ENCODE measurements around the gene CD180.
A peak's percentile ranks its signal among the peaks of the same experiment; 100 is the strongest.

Gene CD180

DNA sequence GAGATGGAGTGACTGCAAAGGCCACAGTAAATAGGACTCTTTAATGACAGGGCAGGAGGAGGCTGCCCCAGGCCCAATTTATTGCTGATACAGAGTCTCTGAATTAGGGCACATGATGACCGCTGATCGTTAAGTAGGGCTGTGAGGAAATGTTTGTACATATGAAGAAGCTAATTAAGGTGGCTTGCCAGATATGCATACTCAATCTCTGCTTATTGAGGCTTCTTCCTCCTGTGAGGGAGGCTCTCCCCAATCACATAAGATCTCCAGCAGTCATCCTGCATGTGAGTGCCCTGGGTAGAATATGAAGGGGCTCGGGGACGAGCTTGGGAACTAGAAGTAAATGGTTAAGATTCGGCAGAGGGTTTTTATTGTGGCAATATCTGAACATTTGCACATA is 8.2 kb upstream of the CD180 start:
- DNase-seq (ENCODE audit: low read depth), result no peak
- TF ChIP-seq, protein P1, sequence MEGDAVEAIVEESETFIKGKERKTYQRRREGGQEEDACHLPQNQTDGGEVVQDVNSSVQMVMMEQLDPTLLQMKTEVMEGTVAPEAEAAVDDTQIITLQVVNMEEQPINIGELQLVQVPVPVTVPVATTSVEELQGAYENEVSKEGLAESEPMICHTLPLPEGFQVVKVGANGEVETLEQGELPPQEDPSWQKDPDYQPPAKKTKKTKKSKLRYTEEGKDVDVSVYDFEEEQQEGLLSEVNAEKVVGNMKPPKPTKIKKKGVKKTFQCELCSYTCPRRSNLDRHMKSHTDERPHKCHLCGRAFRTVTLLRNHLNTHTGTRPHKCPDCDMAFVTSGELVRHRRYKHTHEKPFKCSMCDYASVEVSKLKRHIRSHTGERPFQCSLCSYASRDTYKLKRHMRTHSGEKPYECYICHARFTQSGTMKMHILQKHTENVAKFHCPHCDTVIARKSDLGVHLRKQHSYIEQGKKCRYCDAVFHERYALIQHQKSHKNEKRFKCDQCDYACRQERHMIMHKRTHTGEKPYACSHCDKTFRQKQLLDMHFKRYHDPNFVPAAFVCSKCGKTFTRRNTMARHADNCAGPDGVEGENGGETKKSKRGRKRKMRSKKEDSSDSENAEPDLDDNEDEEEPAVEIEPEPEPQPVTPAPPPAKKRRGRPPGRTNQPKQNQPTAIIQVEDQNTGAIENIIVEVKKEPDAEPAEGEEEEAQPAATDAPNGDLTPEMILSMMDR (IDR thresholded peaks at IDR 0.05; ENCODE audit: low read depth, low read length), result no peak
- TF ChIP-seq MYC (IDR thresholded peaks at IDR 0.05; ENCODE audit: low read depth, low read length) (no peak), POLR2A (IDR thresholded peaks at IDR 0.05; ENCODE audit: extremely low read depth, insufficient read length) (no peak)
- TF ChIP-seq, protein P2, sequence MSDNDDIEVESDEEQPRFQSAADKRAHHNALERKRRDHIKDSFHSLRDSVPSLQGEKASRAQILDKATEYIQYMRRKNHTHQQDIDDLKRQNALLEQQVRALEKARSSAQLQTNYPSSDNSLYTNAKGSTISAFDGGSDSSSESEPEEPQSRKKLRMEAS (IDR thresholded peaks at IDR 0.05; ENCODE audit: low read depth, low read length), result no peak
- no peak overlapping the region for H3K4me3 ChIP-seq (ENCODE audit: low read depth, low read length)

DNA sequence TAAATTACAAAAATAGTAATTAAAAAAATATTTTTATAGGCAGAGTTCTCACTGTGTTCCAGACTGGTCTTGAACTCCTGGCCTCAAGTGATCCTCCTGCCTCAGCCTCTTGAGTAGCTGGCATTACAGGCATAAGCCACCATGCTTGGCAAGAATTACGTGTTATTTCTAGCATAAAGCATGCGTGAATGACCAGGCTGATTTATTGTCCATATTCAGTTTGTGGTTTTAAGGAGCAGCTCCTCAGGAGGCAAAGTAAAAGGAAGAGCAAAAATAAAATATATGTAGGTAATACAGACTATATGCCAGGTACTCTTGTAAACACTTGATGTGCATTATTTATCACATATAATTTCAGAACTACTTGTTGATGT is 7.1 kb upstream of the CD180 start:
- no peak for DNase-seq (ENCODE audit: low read depth)

DNA sequence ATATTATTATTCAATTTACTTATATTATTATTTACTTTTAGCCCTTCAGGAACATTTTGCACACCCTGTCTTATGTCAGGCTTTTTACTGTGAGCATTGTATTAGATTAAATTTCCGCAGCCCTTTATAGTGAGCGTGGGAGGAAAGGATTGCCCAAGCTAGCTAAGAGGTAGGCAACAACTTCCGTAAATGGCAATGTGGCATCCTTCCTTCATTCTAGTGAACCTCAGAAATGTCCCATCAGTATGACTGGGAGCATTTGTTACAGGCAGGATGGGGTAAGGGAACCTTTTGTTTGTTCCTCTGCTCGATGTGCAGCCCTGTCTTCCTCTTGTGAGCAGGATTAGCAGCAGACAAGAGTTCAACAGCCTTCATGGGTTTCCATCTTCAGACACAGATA is 6.2 kb upstream of the CD180 start:
- TF ChIP-seq, protein P1 (IDR thresholded peaks at IDR 0.05; ENCODE audit: low read depth, low read length), result no peak
- TF ChIP-seq, protein P2 (IDR thresholded peaks at IDR 0.05; ENCODE audit: low read depth, low read length), result 0 out of 2 replicates have a peak, but pooled peaks have one; percentile 38
- 0 out of 2 replicates have a peak, but pooled peaks have one; percentile 47 for TF ChIP-seq MYC (IDR thresholded peaks at IDR 0.05; ENCODE audit: low read depth, low read length)
- no peak overlapping the region for H3K4me3 ChIP-seq (ENCODE audit: low read depth, low read length)
- DNase-seq (ENCODE audit: low read depth), result peak; percentile 88

More for the DNA sequence above, 7.1 kb upstream of the CD180 start:
- no peak for TF ChIP-seq MYC (IDR thresholded peaks at IDR 0.05; ENCODE audit: low read depth, low read length)
- TF ChIP-seq, protein P2 (IDR thresholded peaks at IDR 0.05; ENCODE audit: low read depth, low read length), result no peak
- TF ChIP-seq, protein P1 (IDR thresholded peaks at IDR 0.05; ENCODE audit: low read depth, low read length), result no peak
- TF ChIP-seq POLR2A (IDR thresholded peaks at IDR 0.05; ENCODE audit: extremely low read depth, insufficient read length), result no peak
- no peak overlapping the region for H3K4me3 ChIP-seq (ENCODE audit: low read depth, low read length)

DNA sequence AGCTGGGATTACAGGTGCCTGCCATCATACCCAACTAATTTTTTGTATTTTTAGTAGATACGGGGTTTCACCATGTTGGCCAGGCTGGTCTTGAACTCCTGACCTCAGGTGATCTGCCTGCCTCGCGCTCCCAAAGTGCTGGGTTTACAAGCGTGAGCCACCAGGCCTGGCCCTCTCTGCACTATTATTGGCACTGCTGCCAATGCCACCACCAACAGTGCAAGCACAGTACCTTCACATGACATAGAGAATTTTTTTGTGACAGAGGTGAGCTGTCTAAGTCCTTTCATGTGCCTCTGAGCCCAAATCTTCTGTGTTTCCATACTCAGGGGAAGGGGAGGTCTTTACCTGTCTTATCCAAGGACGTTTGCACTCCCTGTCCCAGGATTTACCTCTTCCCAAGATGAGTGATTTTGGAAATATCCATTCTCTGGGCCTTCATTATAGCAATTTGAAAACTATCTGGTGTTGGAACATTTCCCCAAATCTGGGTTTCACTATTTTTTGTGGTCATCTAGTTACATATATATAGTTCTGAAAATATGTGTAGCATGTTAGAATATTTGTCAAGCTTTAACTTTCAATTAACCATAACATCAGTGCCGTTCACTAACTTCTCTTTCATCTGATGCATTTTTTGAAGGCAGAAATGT is 5.4 kb upstream of the CD180 start:
- no peak overlapping the region for H3K4me3 ChIP-seq (ENCODE audit: low read depth, low read length)
- TF ChIP-seq, protein P2 (IDR thresholded peaks at IDR 0.05; ENCODE audit: low read depth, low read length), result no peak
- TF ChIP-seq POLR2A (IDR thresholded peaks at IDR 0.05; ENCODE audit: extremely low read depth, insufficient read length) (no peak), MYC (IDR thresholded peaks at IDR 0.05; ENCODE audit: low read depth, low read length) (no peak)
- TF ChIP-seq, protein P1 (IDR thresholded peaks at IDR 0.05; ENCODE audit: low read depth, low read length), result no peak
- DNase-seq (ENCODE audit: low read depth), result no peak

DNA sequence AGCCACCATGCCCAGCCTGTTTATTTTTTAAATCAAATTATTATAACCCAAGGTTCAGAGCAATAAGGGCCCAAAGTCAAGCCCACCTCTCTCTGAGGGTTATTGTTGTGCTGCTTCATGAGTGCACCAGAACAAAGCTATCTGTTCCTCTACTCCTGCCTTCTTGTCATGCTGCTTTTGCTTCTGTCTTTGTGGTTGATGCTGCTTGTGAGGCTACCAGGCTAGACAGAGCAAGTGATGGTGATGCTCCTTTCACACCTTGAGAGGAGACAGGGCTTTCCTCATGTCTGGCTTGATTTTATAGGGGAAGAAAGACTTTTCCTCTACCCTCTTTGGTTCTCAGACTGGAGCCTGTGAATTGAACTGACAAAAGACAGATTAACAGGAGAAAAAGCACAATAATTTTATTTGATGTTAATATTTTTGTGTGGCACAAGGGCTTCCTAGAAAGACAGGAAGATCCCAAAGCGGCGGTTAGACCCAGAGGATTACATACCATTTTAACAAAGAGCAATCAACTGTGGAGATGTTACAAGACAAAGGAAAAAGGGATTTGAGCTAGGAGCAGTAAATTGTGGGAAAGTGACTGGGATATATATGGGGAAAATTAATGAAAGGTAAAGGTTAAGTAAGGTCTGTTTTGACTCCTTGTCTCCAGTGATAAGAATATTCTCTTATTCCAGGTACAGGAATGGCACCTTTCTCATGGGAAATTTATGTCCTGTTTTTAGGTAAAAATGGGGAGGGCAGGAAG is 4.4 kb upstream of the CD180 start:
- DNase-seq (ENCODE audit: low read depth), result no peak
- H3K4me3 ChIP-seq (ENCODE audit: low read depth, low read length), result no peak overlapping the region
- TF ChIP-seq, protein P1 (IDR thresholded peaks at IDR 0.05; ENCODE audit: low read depth, low read length), result no peak
- TF ChIP-seq POLR2A (IDR thresholded peaks at IDR 0.05; ENCODE audit: extremely low read depth, insufficient read length) (no peak), MYC (IDR thresholded peaks at IDR 0.05; ENCODE audit: low read depth, low read length) (no peak)
- TF ChIP-seq, protein P2 (IDR thresholded peaks at IDR 0.05; ENCODE audit: low read depth, low read length), result no peak
